GM21526 (cell line): ENCODE data around the gene VPS50.
"Not testable (repeated sequence)": the region's sequence is repeated elsewhere in the genome, so short reads cannot be mapped to it uniquely, and the experiment has no call there.

Experiments
- ATAC-seq: cut with Tn5 transposase; IDR thresholded peaks from one replicate; pipeline ENCODE4 v1.9.1; 2021; ENCODE audit warnings: moderate library complexity; ENCODE audit not compliant: unreplicated experiment, low FRiP score

The VPS50 gene

GRCh38 chr7:93326291-93326690 lies 94.1 kb downstream of the VPS50 start:
- ATAC-seq, result not testable (repeated sequence)

DNA sequence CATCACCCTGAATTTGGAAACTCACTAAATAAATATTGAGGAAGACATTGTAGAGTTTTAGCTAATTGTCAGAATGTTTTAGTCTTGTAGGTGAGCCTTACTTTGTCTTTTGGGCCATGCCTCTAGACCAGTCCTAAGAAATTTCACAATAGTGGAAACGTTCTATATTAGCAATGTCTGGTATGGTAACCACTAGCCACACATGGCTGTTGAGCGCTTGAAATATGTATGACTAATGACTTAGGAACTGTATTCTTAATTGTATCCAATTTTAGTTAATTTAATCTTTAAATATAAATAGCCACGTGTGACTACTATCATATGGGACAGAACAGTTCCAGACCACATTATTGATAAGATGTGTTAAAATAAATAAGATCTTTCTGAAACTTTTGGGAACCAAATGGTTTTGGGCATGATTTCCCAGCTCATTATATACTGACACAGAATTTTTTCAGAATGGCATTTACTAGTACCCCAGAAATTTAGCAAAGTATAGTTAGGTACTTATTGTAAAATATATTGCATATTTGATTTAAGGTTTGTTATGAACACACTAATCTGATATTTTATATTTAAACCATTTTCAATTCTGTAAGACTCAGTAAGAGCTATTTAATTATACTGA lies 95.0 kb downstream of the VPS50 start:
- no peak for ATAC-seq

DNA sequence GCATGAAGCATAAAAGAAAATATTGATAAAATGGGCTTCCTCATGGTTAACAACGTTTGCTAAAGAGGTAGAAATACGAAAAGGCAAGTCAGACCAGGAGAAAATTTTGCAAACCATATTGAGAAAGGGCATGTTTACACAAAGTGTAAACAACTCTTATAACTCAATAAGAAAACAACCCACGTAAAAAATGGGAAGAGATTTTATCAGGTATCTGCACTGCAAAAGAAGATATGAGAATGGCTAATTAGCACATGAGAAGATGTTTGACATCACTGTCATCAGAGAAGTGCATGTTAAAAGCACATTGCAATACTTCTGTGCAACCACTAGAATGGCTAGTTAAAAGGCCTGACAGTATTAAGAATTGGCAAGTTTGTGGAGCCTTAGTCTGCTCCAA lies 99.5 kb downstream of the VPS50 start:
- ATAC-seq, result no peak

- no peak for ATAC-seq
These were observed 100.0 kb downstream of the VPS50 start for GRCh38 chr7:93332172-93332571.

GRCh38 chr7:93337052-93337451 lies 104.9 kb downstream of the VPS50 start:
- ATAC-seq, result no peak

- ATAC-seq, result not testable (repeated sequence)
These were observed 110.0 kb downstream of the VPS50 start for GRCh38 chr7:93342178-93342577.

GRCh38 chr7:93350338-93350737 lies 118.2 kb downstream of the VPS50 start:
- no peak for ATAC-seq

DNA sequence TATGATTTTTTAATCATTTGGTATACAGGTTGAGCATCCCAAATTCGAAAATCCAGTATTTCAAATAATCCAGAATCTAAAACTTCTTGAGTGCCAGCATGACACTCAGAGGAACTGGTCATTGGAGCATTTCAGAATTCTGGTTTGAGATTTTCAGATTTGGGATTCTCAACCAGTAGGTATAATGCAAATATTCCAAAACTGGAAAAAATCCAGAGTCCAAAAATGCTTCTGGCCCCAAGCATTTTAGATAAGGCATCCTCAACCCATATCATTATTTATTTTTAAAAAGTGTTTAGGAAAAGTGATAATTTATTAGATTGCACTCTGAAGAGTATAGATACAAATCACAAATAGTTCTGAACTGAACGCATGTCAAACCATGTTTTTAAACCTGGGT lies 120.7 kb downstream of the VPS50 start:
- no peak for ATAC-seq

DNA sequence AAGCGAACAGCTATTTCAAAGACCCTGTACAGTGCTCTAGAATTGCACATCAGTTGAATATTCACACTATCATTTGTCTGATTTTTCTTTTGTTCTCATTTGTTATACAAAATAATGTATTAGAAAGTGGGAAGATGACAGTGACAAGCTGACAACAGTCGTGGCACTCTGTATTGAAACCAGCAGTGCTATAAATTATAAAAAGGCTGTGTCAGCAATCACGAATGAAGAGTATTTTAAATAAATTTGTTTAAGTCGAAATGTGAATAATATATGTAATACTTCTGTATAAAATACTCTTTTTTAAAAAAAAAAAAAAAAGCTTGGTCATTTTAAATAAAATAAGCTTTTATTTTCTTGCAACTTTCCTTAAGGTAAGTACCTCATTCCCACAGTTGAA lies 122.6 kb downstream of the VPS50 start:
- no peak for ATAC-seq

DNA sequence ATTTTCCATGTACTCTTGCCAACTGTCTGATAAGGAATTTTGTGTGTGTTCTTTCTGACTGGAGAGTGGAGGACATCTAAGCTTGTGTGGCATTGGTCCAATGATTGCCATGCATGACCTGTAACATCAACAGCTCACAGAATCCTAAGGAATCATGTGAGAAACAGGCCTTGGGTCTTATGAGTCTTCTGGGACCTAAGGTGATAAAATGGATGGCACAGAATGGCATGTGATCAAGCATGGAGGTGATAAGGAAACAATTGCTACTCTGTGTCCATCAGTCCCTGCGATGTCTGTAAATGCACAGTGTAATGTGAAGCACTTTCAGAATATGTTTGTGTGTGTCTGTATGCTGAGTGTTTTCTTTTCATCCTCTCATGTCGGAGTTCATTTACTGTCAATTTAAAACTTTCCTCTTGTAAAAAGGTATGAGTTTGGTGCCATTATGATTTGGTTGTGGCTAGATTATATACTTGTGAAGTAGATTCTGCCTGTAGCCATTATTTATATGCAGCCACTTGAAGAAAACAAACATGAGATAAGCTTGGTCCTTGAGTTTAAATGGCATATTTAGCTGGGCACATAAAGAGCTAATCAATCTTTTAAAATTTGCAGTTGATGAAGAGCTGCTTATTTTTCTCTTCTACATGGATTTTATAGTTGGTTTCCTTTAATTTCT lies 127.5 kb downstream of the VPS50 start:
- no peak for ATAC-seq

DNA sequence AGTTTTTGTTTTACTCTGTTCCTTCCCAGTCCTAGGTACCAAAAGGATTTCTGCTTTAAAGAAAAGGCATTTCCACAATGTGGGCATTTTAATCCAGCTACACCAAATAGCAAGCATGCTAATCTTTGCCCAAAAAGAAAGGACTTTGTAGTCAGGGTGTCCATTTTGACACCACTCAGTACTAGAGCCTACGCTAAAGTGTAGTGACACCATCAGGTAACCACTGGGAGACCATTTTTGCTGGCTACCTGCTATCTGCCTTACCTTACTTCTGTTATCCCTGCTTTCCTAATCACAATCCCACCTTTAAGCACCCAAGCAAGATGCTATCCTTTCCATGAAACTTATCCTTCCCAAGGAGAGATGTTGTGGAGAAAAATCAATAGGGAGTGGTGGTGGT lies 129.7 kb downstream of the VPS50 start:
- ATAC-seq, result no peak

- no peak for ATAC-seq
These were observed 132.6 kb downstream of the VPS50 start for GRCh38 chr7:93364806-93365205.

GRCh38 chr7:93365341-93365740 lies 133.2 kb downstream of the VPS50 start:
- ATAC-seq, result no peak

DNA sequence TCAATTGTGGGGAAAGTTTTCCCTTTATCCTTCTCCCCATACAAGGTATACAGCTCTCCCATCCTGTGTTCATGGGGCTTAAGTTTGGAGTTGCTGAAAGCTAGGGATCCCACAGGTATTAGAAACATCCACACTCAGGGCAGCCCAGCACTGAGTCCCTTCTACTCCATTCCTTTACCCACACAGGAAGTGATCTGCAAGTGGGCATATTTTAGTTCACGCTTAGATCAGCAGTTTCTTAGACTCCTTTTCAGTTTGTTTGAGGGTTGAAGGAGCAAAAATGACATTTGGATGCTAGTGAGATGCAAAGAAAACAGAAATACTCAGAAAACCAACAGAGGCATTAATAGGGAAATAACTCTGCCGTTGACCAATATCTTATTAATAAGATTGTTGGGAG lies 134.7 kb downstream of the VPS50 start:
- ATAC-seq, result no peak

- ATAC-seq, result no peak
These were observed 135.1 kb downstream of the VPS50 start for GRCh38 chr7:93367254-93367653.

DNA sequence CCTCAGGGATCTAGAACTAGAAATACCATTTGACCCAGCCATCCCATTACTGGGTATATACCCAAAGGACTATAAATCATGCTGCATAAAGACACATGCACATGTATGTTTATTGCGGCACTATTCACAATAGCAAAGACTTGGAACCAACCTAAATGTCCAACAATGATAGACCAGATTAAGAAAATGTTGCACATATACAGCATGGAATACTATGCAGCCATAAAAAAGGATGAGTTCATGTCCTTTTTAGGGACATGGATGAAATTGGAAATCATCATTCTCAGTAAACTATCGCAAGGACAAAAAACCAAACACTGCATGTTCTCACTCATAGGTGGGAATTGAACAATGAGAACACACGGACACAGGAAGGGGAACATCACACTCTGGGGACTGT lies 138.8 kb downstream of the VPS50 start:
- not testable (repeated sequence) for ATAC-seq

- no peak for ATAC-seq
These were observed 141.4 kb downstream of the VPS50 start for GRCh38 chr7:93373537-93373936.

DNA sequence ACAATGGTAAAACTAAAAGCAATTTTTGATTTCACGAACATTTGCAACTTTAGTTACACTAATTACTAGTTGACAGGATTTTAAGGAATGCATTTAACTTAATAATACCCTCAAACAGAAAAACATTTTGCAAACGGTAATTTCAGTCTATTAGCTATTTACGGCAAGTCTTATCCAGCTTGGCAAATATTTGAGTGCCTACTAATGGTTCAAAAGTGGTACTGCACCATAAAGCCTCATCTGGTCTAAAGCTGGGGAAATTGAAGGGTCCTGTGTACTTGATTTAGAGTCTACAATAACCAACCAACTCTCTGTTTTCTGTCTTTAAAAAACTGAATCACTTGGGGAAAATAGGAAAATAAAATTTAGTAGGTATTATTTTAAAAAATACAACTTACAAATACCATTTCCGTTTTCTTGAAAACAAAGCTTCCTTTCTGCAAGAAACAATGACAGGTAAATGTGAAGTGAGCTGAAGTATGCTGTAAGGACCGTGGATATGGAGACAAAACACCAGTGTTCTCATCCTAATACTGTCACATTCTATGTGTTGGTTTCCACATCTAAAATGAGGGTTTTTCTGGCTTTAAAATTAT lies 142.3 kb downstream of the VPS50 start:
- ATAC-seq, result peak; percentile 70

GRCh38 chr7:93375603-93376002 lies 143.4 kb downstream of the VPS50 start:
- ATAC-seq, result peak; percentile 38

DNA sequence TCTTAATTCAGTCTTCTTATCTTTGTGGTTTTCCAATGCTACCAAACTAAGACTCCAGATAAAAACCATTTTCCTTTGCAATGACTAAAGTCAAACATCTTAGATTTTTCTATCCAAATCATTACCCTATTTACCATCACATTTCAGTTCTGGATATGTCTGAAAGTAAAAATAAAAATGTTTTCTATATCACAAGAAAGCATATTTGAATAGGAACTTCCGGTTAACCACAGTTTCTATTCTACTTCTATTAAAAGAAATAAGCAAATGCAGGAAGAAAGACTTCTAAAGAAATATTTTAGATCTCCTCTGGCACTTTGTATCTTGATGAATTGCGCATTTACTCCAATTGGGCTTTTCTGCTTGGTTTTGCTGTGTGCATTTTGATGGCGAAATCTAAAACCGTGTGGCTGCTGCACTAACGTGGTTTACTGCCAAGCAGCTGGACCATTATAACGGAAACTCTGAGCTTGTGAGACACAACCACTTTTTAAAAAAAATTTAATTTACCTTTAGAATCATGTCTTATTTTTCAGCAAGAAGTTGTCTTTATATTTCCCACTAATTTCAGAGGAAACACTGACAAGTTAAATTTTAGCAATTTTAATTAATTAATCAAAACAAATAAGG lies 146.1 kb downstream of the VPS50 start:
- ATAC-seq, result peak; percentile 56

- ATAC-seq, result no peak
These were observed 150.2 kb downstream of the VPS50 start for GRCh38 chr7:93382362-93382761.

- ATAC-seq, result no peak
These were observed 158.5 kb downstream of the VPS50 start for GRCh38 chr7:93390660-93391059.
